ENCODE measurements around the gene RLF. TPM values are rescaled to one million over a fixed set of nuclear protein-coding genes. Genes with fewer than 3 reads are reported as not detected.

The RLF gene
- total and polyA plus RNA-seq, 2 donors (not counting 1 experiment from before 2014, with no cell fraction given), result 12.4 to 20.8 TPM

- no peak overlapping the region for H3K4me3 ChIP-seq (replicated peaks in 1 of 4; ENCODE audit: control extremely low read depth in 1 of 4, insufficient read depth in 1 of 4, low read depth in 3 of 4, low read length in 4 of 4)
- TF ChIP-seq EZH2 (IDR thresholded peaks at IDR 0.05; ENCODE audit: low read length, missing control alignments) (no peak), CTCF (conservative IDR thresholded peaks at IDR 0.05 in 1 of 2, IDR thresholded peaks at IDR 0.05 in 1 of 2; ENCODE audit: low read depth in 1 of 2, low read length in 2 of 2) (no peak)
These were observed 80.2 kb downstream of the RLF start for GRCh38 chr1:40241362-40241761.

GRCh38 chr1:40243351-40243750 lies 82.2 kb downstream of the RLF start:
- peak in 1 of 2 donors; percentile 19 for DNase-seq (ENCODE audit: low read depth in 2 of 2)
- Histone ChIP-seq H3K27ac (ENCODE audit: insufficient read depth, low read length) (no peak overlapping the region), H3K9ac (ENCODE audit: insufficient read depth, low read length) (no peak overlapping the region)

More at GRCh38 chr1:40241362-40241761, 80.2 kb downstream of the RLF start:
- peak overlapping the region; percentile 77 for H3K27ac ChIP-seq (ENCODE audit: insufficient read depth, low read length)
- no peak overlapping the region for H2AFZ ChIP-seq (ENCODE audit: low read length)
- peaks cover 10% of the 10 kb centered on the region for H3K4me1 ChIP-seq (ENCODE audit: control insufficient read depth, extremely low read depth, insufficient read depth, low read length)
- no peaks in the 10 kb centered on the region for H3K9me3 ChIP-seq (ENCODE audit: control insufficient read depth, insufficient read depth, low read depth, low read length)
- peaks cover 8% of the 10 kb centered on the region for H3K36me3 ChIP-seq (ENCODE audit: control insufficient read depth, insufficient read depth, low read length)
- no peaks in the 10 kb centered on the region for H4K20me1 ChIP-seq (ENCODE audit: control insufficient read depth, extremely low read depth, insufficient read depth, low read length)
- no peak for DNase-seq (ENCODE audit: low read depth in 2 of 2)
- H3K79me2 ChIP-seq (ENCODE audit: control insufficient read depth, insufficient read depth, low read length), result no peaks in the 10 kb centered on the region
- peak overlapping the region; percentile 77 for H3K4me2 ChIP-seq (ENCODE audit: extremely low read depth, insufficient read depth, low read length)
- H3K27me3 ChIP-seq (ENCODE audit: control insufficient read depth, insufficient read depth, low read length), result no peaks in the 10 kb centered on the region
- no peak overlapping the region for H3K9ac ChIP-seq (ENCODE audit: insufficient read depth, low read length)

GRCh38 chr1:40244138-40244744 lies 83.1 kb downstream of the RLF start:
- Histone ChIP-seq H3K4me3 (replicated peaks in 1 of 4; ENCODE audit: control extremely low read depth in 1 of 4, insufficient read depth in 1 of 4, low read depth in 3 of 4, low read length in 4 of 4) (no peak overlapping the region), H3K9me3 (ENCODE audit: control insufficient read depth, insufficient read depth, low read depth, low read length) (no peaks in the 10 kb centered on the region), H3K27me3 (ENCODE audit: control insufficient read depth, insufficient read depth, low read length) (no peaks in the 10 kb centered on the region), H3K36me3 (ENCODE audit: control insufficient read depth, insufficient read depth, low read length) (no peaks in the 10 kb centered on the region), H4K20me1 (ENCODE audit: control insufficient read depth, extremely low read depth, insufficient read depth, low read length) (no peaks in the 10 kb centered on the region), H3K79me2 (ENCODE audit: control insufficient read depth, insufficient read depth, low read length) (no peaks in the 10 kb centered on the region), H3K4me2 (ENCODE audit: extremely low read depth, insufficient read depth, low read length) (no peak overlapping the region), H3K9ac (ENCODE audit: insufficient read depth, low read length) (no peak overlapping the region), H3K4me1 (ENCODE audit: control insufficient read depth, extremely low read depth, insufficient read depth, low read length) (peaks cover 10% of the 10 kb centered on the region), H2AFZ (ENCODE audit: low read length) (no peak overlapping the region), H3K27ac (ENCODE audit: insufficient read depth, low read length) (no peak overlapping the region)
- no peak for DNase-seq (ENCODE audit: low read depth in 2 of 2)
- TF ChIP-seq CTCF (conservative IDR thresholded peaks at IDR 0.05 in 1 of 2, IDR thresholded peaks at IDR 0.05 in 1 of 2; ENCODE audit: low read depth in 1 of 2, low read length in 2 of 2), result no peak

More at GRCh38 chr1:40243351-40243750, 82.2 kb downstream of the RLF start:
- Histone ChIP-seq H3K36me3 (ENCODE audit: control insufficient read depth, insufficient read depth, low read length) (no peaks in the 10 kb centered on the region), H3K27me3 (ENCODE audit: control insufficient read depth, insufficient read depth, low read length) (no peaks in the 10 kb centered on the region), H3K79me2 (ENCODE audit: control insufficient read depth, insufficient read depth, low read length) (no peaks in the 10 kb centered on the region), H2AFZ (ENCODE audit: low read length) (no peak overlapping the region), H3K9me3 (ENCODE audit: control insufficient read depth, insufficient read depth, low read depth, low read length) (no peaks in the 10 kb centered on the region), H4K20me1 (ENCODE audit: control insufficient read depth, extremely low read depth, insufficient read depth, low read length) (no peaks in the 10 kb centered on the region), H3K4me3 (replicated peaks in 1 of 4; ENCODE audit: control extremely low read depth in 1 of 4, insufficient read depth in 1 of 4, low read depth in 3 of 4, low read length in 4 of 4) (no peak overlapping the region), H3K4me2 (ENCODE audit: extremely low read depth, insufficient read depth, low read length) (no peak overlapping the region), H3K4me1 (ENCODE audit: control insufficient read depth, extremely low read depth, insufficient read depth, low read length) (peaks cover 10% of the 10 kb centered on the region)
- TF ChIP-seq EZH2 (IDR thresholded peaks at IDR 0.05; ENCODE audit: low read length, missing control alignments) (no peak), CTCF (conservative IDR thresholded peaks at IDR 0.05 in 1 of 2, IDR thresholded peaks at IDR 0.05 in 1 of 2; ENCODE audit: low read depth in 1 of 2, low read length in 2 of 2) (no peak)

Data from fibroblast of lung (primary cell).